SK-N-SH (cell line): Measurements from ENCODE around the gene BAZ1A.

ENCODE experiments used
- CTCF ChIP-seq: fragments of 200-600 bp; sonication (generic); IDR thresholded peaks from 2 replicates; pipeline ENCODE4 v1.6.1; 2017; ENCODE audit warnings: antibody characterized with exemption, mild to moderate bottlenecking, moderate library complexity
- JUND ChIP-seq: IDR thresholded peaks from 2 replicates; pipeline ENCODE4 v1.4.0; 2012
- POLR2AphosphoS5 ChIP-seq: IDR thresholded peaks from 2 replicates; pipeline ENCODE4 v1.6.1; 2012; ENCODE audit warnings: low read depth, low read length
- RAD21 ChIP-seq: IDR thresholded peaks from 2 replicates; pipeline ENCODE4 v1.6.1; 2012; ENCODE audit warnings: mild to moderate bottlenecking, low read length
- REST ChIP-seq: IDR thresholded peaks from 2 replicates; pipeline ENCODE4 v1.6.1; 2012; ENCODE audit warnings: mild to moderate bottlenecking, low read depth, low read length, moderate library complexity
- USF2 ChIP-seq: fragments of 150-350 bp; IDR thresholded peaks from 2 replicates; pipeline ENCODE4 v1.6.1; 2017; ENCODE audit warnings: antibody characterized with exemption, low read length, low read depth, borderline replicate concordance

GRCh38 chr14:34857689-34858449, 17.3 kb downstream of the BAZ1A start:
- TF ChIP-seq REST (no peak), JUND (no peak), CTCF (no peak), POLR2AphosphoS5 (no peak), USF2 (no peak), RAD21 (no peak)
